Coronary artery (tissue), 2 donors: ENCODE results near the gene GUCA2A.
"Not testable (repeated sequence)": the region's sequence is repeated elsewhere in the genome, so short reads cannot be mapped to it uniquely, and the experiment has no call there.

Source experiments
- DNase-seq: peaks from one replicate; pipeline ENCODE4 v3.0.0-alpha.2; 2017; ENCODE audit warnings: low spot score
- H3K27ac ChIP-seq, 2 donors: fragments of 200-600 bp; sonication (generic); one replicate each; pipeline ENCODE4 v1.5.1; 2016 to 2019
- H3K4me3 ChIP-seq: fragments of 200-600 bp; sonication (generic); 2 replicates; pipeline ENCODE4 v1.5.1; 2016; ENCODE audit warnings: mild to moderate bottlenecking, moderate library complexity
- TF ChIP-seq, protein P1 (sequence below): fragments of 200-600 bp; sonication (generic); IDR thresholded peaks from one replicate; pipeline ENCODE4 v1.5.1; 2019; ENCODE audit warnings: antibody characterized with exemption

GUCA2A gene, protein sequence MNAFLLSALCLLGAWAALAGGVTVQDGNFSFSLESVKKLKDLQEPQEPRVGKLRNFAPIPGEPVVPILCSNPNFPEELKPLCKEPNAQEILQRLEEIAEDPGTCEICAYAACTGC

DNA sequence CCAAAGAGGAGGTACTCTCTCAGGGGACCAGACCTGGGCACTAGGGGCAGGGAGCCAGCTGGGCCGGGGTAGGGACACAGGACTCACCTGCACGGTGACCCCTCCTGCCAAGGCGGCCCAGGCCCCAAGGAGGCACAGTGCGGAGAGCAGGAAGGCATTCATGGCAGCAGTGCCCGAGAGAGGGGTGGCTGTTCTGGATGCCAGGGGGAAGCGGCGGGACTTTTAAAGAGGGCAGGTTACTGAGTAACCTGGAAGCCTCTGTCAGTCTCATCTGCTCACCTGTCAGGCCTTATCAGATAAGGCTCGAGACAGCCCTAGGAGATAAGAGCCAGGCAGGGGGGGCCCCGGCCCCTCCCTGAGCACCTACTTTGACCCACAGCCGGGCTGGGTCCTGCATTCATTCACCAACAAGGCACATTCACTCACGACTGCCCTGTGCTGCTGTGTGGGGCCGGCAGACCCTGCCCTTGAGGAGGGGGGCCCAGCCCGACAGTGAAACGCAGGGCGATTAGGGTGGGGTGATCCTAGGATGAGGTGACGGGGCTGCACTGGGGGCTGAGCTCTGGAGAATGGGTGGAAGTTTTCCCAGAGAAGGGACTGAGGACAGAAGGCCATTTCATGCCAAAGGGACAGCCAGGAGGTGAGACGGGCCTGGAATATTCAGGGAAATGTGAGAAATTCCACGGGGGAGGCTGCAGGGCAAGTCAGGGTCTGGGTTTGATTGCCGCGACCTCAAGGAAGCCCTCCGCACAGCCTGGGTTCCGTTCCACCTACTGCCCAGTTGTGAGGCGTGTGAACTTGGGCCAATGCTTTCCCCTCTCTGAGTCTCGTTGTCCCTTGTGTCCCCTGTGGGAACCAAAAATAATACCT is at the start of gene GUCA2A:
GUCA2A (minus strand) TSS at position 195 of the 870 bp plus-strand sequence; CDS start at position 162, 33 bp downstream.
- TF ChIP-seq, protein P1, sequence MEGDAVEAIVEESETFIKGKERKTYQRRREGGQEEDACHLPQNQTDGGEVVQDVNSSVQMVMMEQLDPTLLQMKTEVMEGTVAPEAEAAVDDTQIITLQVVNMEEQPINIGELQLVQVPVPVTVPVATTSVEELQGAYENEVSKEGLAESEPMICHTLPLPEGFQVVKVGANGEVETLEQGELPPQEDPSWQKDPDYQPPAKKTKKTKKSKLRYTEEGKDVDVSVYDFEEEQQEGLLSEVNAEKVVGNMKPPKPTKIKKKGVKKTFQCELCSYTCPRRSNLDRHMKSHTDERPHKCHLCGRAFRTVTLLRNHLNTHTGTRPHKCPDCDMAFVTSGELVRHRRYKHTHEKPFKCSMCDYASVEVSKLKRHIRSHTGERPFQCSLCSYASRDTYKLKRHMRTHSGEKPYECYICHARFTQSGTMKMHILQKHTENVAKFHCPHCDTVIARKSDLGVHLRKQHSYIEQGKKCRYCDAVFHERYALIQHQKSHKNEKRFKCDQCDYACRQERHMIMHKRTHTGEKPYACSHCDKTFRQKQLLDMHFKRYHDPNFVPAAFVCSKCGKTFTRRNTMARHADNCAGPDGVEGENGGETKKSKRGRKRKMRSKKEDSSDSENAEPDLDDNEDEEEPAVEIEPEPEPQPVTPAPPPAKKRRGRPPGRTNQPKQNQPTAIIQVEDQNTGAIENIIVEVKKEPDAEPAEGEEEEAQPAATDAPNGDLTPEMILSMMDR = no peak
- Histone ChIP-seq H3K4me3 (no peak within 1 kb of the TSS), H3K27ac (no peak within 1 kb of the TSS)
- DNase-seq = no peak

DNA sequence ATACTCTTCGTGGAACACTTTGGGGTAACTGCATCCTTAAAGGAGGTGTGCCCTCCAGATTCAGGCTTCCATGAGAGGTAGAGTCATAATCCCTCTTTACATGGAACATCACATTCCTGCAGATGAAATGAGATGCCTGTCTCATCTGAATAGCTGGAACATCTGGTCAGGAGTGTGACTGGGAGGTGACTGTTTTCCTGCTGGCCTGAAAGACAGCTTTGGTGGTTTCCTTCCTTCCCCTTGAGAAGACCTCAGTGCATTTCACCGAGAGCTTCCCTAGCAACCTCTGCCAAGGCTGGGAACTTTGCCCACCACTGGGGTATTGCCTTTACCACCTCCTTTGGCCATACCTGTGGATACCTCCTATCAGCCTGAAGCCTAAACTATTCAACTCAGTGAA is 46.7 kb upstream of the GUCA2A start:
- TF ChIP-seq, protein P1 = no peak
- DNase-seq = no peak
- H3K4me3 ChIP-seq = no peak overlapping the region
- no peak overlapping the region for H3K27ac ChIP-seq

DNA sequence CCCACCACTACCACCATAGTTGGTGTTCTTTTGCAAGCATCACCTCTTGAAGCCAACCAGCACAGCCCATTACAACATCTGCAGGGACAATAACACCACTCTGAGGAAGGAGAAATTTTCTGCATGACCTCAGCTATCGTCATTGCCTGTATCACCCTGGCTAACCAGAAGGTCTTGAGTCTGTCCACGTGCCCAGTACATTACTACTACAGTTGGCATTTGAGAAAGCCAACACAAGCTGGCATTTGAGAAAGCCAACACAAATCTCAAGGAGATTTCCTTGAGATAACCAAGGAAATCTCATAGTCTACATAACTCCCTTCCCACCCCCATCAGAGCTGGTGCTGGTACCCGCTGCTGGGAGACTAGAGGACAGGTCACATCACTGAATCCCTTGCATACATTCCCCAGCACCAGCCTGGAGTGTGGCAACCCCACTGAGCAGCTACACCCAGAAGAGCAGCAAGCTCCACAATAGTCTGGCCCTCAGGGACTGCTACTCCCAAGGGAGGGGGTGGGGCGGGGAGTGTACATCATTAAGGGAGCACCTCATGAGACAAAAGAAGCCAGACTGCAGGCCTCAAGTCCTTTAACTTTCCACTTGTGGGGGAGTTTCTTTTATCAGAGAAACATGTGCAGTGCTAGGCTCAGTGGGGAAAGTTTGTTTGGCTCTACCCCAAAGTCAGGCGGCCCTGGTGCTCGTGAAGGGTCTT is 46.0 kb upstream of the GUCA2A start:
- no peak overlapping the region for H3K27ac ChIP-seq
- no peak for DNase-seq
- H3K4me3 ChIP-seq = no peak overlapping the region
- TF ChIP-seq, protein P1 = no peak

DNA sequence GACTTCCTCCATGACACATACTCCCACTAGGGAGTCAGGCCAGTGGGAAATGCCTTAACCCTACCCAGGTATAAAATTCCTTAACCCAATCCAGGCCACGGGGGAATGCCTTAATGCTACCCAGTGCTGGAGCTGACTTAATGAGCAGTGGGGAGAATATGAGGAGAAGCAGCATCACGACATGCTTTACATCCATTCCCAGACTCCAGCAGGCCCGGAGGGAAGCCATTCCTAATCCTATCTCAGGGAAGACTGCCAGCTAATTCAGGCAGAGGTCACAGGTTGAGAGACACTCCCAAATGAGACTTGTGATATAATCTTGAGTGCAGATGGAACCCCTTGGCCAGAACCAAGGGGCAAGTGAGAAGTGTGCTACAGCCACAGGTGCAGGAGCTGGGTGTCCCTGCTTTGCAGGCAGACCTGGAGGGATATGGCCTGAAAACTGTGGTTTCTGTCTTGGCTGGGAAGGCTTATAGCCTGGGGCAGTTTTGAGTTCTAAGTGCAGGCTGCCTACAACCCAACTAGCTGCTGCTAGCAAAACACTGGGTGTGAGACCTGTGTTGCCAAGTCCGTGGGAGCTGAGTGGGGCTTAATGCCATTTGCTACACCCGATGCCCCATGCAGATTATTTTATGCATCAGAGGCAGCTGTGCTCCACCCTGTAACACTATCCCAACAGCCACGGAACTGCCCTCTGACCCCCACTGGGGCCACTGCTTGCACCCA is 45.1 kb upstream of the GUCA2A start:
- TF ChIP-seq, protein P1 = no peak
- DNase-seq = no peak
- H3K27ac ChIP-seq = no peak overlapping the region
- no peak overlapping the region for H3K4me3 ChIP-seq

DNA sequence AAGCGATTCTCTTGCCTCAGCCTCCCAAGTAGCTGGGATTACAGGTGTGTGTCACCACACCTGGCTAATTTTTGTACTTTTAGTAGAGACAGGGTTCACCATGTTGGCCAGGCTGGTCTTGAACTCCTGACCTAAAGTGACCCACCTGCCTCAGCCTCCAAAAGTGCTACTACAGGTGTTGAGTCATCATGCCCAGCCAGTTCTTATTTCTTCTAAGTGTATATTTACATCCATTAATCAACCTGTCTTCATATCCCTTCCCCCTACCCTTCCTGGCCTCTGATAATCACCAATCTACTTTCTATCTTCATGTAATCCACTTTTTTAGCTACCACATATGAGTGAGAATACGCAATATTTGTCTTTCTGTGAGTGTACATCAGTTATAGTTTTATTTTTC is 42.4 kb upstream of the GUCA2A start:
- DNase-seq, H3K27ac ChIP-seq, H3K4me3 ChIP-seq: not testable (repeated sequence)

DNA sequence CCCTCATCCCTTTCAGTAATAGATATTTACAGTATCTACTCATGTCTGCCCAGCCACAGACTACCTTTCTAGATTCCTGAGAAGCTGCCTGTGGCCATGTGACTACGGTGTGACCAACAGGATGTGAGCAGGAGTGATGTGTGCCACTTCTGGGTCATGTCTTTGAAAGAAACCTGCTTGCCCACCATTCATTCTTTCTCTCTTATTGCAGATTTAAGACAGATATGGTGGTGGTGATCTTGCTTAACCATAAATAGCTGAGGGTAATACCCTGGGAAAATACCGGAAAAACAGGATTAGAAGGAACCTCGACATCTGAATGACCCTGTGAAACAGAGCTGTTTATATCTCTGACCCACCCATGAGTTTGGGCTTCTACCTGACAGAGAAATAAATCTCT is 41.6 kb upstream of the GUCA2A start:
- DNase-seq = no peak
- Histone ChIP-seq H3K27ac (no peak overlapping the region), H3K4me3 (no peak overlapping the region)
- TF ChIP-seq, protein P1 = no peak

DNA sequence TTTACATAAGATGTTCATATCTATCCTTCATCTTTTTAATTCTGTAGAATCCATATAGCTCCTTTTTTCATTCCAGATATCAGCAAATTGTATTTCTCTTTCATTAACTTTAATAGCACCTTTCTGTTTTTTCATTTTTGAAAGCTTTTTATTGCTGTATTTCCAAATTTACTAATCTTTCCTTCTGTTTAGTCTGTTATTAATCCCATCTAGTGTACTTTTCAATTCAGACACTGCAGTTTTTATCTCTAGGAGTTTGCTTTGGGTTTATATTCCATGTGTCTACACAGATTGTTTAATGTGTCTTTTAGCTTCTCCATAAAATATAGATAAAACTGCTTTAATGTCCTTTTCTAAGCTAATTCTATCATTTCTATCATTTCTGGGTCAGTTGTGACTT is 37.4 kb upstream of the GUCA2A start:
- H3K4me3 ChIP-seq = no peak overlapping the region
- H3K27ac ChIP-seq = no peak overlapping the region
- no peak for DNase-seq
- TF ChIP-seq, protein P1 = no peak
